ENCODE results near the gene NPHP1.
A peak's percentile ranks its signal among the peaks of the same experiment; 100 is the strongest.
"Not testable (repeated sequence)": the region's sequence is repeated elsewhere in the genome, so short reads cannot be mapped to it uniquely, and the experiment has no call there.

NPHP1 gene

DNA sequence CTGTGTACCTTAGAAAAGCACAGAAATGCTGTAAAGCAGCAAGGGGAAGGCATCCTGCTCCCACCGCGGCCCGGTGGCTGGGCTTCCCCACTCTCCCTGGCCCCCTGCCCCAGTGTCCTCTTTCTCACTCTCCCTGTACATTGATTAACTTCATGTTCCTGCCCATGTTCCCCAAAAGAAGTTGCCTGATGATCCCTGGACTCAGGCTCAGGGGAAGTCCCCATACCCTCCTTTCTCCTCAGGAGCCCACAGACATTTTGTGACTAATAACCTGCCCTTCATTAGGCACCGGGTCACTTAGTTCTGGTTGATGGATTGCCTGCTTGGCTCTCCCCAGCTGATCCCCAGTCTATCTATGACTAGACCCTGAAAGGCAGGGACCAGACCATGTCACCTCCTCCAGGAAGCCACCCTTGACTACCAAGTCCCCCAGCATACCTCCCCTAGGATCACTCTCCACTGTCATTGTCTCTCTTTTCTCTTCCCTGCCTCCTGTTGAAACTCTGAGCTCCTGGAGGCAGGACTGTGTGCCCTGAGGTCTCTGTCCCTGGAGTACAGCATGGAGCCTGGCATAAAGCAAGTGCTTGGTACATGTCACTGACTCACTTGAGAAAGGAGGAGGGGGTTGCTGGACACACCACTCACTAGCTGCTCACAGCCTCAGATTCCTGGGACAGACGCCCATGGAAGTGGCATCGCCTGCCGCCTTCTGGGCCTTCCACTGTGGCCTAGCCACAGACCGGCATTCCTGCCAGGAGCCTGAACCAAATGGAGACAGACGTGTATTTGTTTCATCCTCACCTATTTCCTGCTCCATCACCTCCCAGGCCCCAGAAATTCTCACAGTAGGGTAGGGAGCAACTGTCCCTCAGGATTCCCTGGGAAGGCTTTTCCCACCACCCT, 102.7 kb downstream of the NPHP1 start:
- DNase-seq, result peak; percentile 50

DNA sequence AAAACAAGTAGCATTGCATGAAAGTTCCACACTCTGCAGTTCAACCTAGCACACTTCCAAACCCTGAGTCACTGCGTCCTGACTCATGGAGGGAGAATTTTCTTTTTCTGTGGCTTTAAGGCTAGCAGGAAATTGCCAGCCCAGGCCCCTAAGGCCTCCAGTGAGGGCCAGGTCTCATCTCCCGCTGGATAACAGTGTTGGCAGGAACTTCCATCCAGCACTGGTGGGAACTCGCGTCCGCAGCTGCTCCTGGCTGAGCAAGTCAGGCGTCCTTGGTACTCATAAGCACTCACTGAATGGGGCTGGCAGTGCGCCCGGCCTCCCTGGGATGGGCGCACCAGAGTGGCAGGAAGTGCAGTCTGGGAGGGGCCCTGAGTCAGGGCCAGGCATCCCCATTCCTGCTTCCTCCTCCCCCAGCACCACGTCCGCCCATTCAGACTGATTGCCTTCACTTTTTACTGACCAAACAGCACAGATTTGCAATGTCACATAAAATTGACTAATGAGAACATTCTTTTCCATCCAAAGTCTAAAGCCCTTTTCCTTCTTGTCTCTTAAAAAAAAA, 103.5 kb downstream of the NPHP1 start:
- peak; percentile 100 for DNase-seq

- DNase-seq, result not testable (repeated sequence)
Measured at GRCh38 chr2:110100880-110101279, 103.9 kb downstream of the NPHP1 start.

DNA sequence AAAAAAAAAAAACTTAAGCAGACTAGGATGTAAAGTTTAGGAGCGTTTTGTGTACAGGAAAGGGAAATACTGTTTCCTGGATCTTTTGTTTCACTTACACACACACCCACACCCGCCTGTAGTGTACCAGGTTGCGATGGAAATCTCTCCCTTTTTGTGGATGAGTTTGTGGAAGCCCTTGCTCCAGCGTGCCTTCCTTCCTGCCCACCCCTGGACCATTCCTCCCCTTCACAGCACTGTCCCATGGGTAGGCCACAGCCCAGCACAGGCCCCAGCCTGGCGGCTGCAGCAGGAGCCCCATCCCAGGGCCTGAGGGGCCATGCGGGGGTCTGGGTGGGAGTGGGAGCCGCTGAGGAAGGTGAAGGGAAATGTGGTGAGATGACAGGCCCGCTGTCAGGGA, 104.3 kb downstream of the NPHP1 start:
- no peak for DNase-seq

- no peak for DNase-seq
Measured at GRCh38 chr2:110099471-110100225, 105.2 kb downstream of the NPHP1 start.

DNA sequence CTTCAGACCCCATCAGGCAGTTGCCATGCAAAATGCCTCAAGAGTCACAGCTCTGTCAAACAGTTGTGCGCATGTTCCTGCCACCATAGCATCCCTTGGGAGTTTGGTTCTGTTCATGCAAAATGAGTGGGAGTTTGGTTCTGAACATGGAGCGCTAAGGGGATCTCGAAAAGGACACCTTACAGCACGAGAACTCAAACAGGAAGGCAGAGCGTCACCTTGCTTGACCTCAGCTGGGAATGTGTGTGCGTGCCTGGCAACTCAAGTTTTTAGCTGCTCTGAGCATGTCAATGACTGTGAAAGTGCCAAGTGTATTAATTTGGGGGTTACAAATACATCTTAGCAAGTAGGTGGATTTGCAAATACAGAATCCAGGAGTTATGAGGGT, 105.8 kb downstream of the NPHP1 start:
- no peak for DNase-seq

GRCh38 chr2:110097506-110098220, 107.2 kb downstream of the NPHP1 start:
- no peak for DNase-seq

DNA sequence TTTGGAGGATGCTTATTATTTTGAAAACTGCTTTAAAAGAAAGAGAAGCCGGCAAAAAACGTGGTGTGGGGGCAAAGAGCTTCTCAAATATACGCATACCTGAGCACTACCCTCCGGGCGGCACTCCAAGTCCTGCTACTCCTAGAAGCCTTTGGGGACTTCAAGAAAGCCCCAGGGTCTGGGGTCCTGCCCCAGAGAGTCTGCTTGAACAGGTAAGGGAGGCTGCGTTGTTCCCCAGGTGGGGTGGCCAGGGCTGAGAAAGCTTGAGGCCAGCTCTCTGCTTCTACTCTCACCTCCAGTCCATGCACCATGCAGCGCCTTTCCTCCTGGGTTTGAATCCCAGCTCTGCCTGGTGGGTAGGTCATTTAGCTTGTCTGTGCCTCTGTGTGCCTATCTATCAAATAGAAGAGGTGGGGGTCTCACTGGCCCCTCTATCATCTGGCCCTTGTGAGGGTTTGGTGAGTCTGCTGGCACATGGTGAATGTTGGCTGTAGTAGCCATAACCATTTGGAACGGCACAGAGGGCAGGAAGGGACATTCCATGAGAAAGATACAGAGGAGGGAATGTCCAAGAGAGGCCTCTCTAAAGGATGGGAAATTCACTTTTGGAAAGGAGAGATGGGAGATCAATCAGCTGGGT, 108.7 kb downstream of the NPHP1 start:
- no peak for DNase-seq

GRCh38 chr2:110094884-110095534, 109.8 kb downstream of the NPHP1 start:
- DNase-seq, result not testable (repeated sequence)

GRCh38 chr2:110093924-110094323, 110.9 kb downstream of the NPHP1 start:
- DNase-seq, result not testable (repeated sequence)

DNA sequence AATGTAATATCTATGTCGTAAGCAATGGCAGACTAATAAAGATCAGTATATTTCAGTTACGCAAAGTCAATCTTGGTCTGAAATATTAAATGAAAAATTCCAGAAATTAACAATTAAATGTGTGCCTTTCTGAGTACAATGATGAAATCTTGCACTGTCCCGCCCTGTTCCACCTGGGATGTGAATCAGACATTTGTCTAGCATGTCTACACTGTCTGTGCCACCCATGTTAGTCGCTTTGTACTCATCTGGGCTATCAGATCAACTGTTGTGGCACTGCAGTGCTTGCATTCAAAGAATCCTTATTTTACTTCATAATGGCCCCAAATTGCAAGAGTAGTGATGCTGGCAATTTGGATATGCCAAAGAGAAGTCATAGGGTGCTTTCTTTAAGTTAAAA, 114.6 kb downstream of the NPHP1 start:
- not testable (repeated sequence) for DNase-seq

GRCh38 chr2:110083757-110084156, 121.1 kb downstream of the NPHP1 start:
- not testable (repeated sequence) for DNase-seq

DNA sequence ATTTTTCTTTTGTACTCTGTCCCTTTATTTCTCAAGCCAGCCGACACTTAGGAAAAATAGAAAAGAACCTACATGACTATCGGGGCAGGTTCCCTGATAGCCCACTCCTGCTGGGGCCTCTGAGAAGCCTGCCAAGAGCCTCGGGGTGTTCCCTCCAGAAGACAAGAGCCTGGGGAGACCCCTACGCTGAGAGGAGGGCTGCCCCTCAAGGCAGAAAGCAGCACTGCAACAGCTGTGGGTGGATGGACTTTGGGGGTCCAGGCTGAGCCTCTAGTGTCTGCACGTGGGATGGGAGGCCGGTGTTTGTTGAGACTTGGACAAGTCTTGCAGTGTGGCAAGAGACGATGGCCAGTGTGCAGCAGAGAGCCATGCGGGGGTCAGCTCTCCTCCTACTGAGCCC, 121.7 kb downstream of the NPHP1 start:
- not testable (repeated sequence) for DNase-seq

GRCh38 chr2:110078104-110078503, 126.7 kb downstream of the NPHP1 start:
- DNase-seq, result not testable (repeated sequence)

DNA sequence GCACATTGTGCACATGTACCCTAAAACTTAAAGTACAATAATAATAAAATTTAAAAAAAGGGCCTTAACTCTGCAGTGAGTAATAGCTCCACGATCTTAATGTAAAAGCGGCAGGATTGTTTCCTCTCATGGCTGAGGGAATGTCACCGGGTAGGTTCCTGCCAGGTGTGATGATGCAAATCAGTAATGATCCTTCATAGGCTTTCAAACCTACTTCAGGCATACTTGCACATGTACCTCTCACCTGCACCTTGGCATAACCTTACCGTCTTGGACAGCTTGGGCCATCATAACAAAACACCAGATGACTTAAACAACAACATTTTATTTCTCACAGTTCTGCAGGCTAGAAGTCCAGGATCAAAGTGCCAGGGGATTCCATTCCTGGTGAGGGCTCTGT, 128.9 kb downstream of the NPHP1 start:
- not testable (repeated sequence) for DNase-seq

All from EL (cell line).